Transverse colon (tissue), 4 donors: ENCODE results near the gene CABLES2. TPM values are rescaled to one million over a fixed set of nuclear protein-coding genes. Genes with fewer than 3 reads are reported as not detected.

Experiments
- DNase-seq: peaks from one replicate; pipeline ENCODE4 v3.0.0-alpha.2; 2019
- H3K27ac ChIP-seq, 4 donors: fragments of 200-600 bp; sonication (generic); 2 replicates each; pipeline ENCODE4 v1.5.1; 2016 to 2018; ENCODE audit warnings: inconsistent platforms in 4 of 4
- H3K27me3 ChIP-seq: fragments of 200-600 bp; sonication (generic); 2 replicates; pipeline ENCODE4 v1.5.1; 2017; ENCODE audit warnings: inconsistent platforms
- H3K36me3 ChIP-seq, 4 donors: fragments of 200-600 bp; sonication (generic); 2 replicates each; pipeline ENCODE4 v1.5.1; 2017 to 2019; ENCODE audit warnings: inconsistent platforms in 4 of 4
- H3K4me1 ChIP-seq, 4 donors: fragments of 200-600 bp; sonication (generic); 2 replicates each; pipeline ENCODE4 v1.5.1; 2017 to 2020; ENCODE audit warnings: inconsistent platforms in 4 of 4
- H3K4me3 ChIP-seq, 4 donors: fragments of 200-600 bp; sonication (generic); 1 replicate in 1 of 4; 2 replicates in 3 of 4; pipeline versions ENCODE4 v1.5.1 to v1.6.1; 2017 to 2019; ENCODE audit warnings: inconsistent platforms in 4 of 4
- H3K9me3 ChIP-seq, 2 donors: fragments of 200-600 bp; sonication (generic); 2 replicates each; pipeline ENCODE4 v1.5.1; 2017 to 2019; ENCODE audit warnings: inconsistent platforms in 2 of 2
- EP300 ChIP-seq: sonication (generic); formaldehyde crosslinking; IDR thresholded peaks from one replicate; pipeline ENCODE4 v1.6.1; 2017; ENCODE audit warnings: antibody characterized with exemption, low read depth
- POLR2A ChIP-seq: fragments of 450-650 bp; IDR thresholded peaks from one replicate; pipeline ENCODE4 v1.6.1; 2016; ENCODE audit warnings: antibody characterized with exemption, mild to moderate bottlenecking, moderate library complexity
- POLR2AphosphoS5 ChIP-seq, 3 donors: sonication (generic); formaldehyde crosslinking; IDR thresholded peaks; one replicate each; pipeline ENCODE4 v1.6.1; 2016; ENCODE audit warnings: antibody characterized with exemption in 3 of 3
- WGBS, 2 donors: methylation state at CpG; one replicate each; pipeline ENCODE4 v1.1.5; 2018; ENCODE audit warnings: low coverage in 1 of 2; 5-methylcytosine and 5-hydroxymethylcytosine counted together
- in situ Hi-C, 4 donors: fragments of 200-750 bp; cut with MboI; loops; one replicate each; pipeline versions ENCODE4 v1.15.0 to v1.15.1; 2017; ENCODE audit warnings: low sequenced_read_pairs in 3 of 4, low pct_ligation_motif_present in 1 of 4, low pct_unique_long_range_greater_than_20kb in 1 of 4
- intact Hi-C: fragments of 100-400 bp; cut with DNase I; formaldehyde crosslinking; loops from one replicate; pipeline ENCODE4 v1.15.1; 2023; ENCODE audit warnings: low total_unique reads
- total RNA-seq, 4 donors: library from RNA; depleted of rRNA; stranded (reverse); fragments of >200 nt; gene quantifications; one replicate each; pipeline ENCODE4 v1.1.0, GENCODE V29; 2016
- TF ChIP-seq, protein P1 (sequence below), 5 experiments: fragments of 200-600 bp in 3 of 5; fragments of 450-650 bp in 2 of 5; sonication (generic) in 3 of 5; IDR thresholded peaks; 1 replicate in 2 of 5; 2 replicates in 3 of 5; pipeline ENCODE4 v1.5.1; 2016 to 2017; ENCODE audit warnings: antibody characterized with exemption in 5 of 5, inconsistent platforms in 3 of 5, mild to moderate bottlenecking in 2 of 5, moderate library complexity in 1 of 5

Gene CABLES2
- total RNA-seq, 4 donors from 2014 or later: 3.7 to 10.1 (median 8.5) TPM

DNA sequence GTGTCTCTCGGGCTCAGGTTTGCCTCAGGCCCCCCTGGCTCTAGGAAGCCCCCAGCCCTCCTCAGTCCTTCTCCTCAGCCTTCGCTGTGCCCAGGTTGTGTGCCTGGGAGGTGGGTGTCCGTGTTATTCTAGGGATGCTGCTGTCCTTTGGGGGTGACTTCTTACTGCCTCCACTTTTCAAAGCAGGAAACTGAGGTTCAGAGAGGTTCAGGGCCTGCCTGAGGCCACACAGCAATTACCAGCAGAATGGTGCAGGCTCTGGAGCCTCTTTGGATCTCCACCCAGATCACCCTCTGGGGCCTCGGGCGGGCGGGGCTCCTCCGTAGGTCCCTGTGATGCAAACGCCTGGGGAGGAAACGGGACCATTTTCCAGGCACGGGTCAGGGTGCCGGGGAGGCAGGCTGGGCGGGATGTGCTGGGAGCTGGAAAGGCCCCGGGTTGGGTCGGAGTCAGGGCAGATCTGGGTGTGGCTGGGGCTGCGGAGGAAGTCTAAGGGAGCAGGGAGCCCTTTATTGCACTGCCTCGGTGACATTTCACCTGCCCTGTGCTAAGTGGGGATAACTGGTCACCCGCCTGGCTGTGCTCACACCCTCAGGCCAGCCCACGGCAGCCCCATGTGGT, 45.5 kb upstream of the CABLES2 start:
- intact Hi-C loops: no loop called here
- Histone ChIP-seq H3K36me3 (no peaks in the 10 kb centered on the region), H3K4me3 (no peak overlapping the region), H3K27me3 (peaks cover 28% of the 10 kb centered on the region), H3K27ac (no peak overlapping the region), H3K9me3 (no peaks in the 10 kb centered on the region), H3K4me1 (peaks cover 0 to 7% (median 0%) of the 10 kb centered on the region in 4 donors)
- DNase-seq: peak; percentile 36
- in situ Hi-C loops: no loop called here
- no peak for TF ChIP-seq POLR2AphosphoS5 (IDR thresholded peaks at IDR 0.05)
- no peak for TF ChIP-seq EP300
- no peak for TF ChIP-seq POLR2A
- TF ChIP-seq, protein P1, sequence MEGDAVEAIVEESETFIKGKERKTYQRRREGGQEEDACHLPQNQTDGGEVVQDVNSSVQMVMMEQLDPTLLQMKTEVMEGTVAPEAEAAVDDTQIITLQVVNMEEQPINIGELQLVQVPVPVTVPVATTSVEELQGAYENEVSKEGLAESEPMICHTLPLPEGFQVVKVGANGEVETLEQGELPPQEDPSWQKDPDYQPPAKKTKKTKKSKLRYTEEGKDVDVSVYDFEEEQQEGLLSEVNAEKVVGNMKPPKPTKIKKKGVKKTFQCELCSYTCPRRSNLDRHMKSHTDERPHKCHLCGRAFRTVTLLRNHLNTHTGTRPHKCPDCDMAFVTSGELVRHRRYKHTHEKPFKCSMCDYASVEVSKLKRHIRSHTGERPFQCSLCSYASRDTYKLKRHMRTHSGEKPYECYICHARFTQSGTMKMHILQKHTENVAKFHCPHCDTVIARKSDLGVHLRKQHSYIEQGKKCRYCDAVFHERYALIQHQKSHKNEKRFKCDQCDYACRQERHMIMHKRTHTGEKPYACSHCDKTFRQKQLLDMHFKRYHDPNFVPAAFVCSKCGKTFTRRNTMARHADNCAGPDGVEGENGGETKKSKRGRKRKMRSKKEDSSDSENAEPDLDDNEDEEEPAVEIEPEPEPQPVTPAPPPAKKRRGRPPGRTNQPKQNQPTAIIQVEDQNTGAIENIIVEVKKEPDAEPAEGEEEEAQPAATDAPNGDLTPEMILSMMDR (IDR thresholded peaks at IDR 0.05): no peak
- 53 to 71% methylated on average over 1 to 17 of the region's 18 CpGs for WGBS, 2 donors

DNA sequence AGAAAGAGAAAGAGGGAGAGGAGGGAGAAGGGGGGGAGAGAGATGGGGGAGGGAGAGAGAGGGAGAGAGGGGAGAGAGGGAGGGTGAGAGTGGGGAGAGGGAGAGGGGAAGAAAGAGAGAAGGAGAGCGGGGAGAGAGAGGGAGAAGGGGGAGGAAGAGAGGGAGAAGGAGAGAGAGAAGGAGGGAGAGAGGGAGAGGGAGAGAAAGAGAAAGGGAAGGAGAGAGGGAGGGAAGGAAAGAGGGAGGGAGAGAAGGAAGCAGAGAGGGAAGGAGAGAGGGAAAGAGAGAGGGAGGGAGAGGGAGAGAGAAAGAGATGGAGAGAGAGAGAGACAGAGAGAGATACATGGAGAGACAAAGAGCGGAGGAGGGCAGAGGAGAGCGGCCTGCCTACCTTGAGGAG, 44.9 kb upstream of the CABLES2 start:
- intact Hi-C loops (no loop called here), in situ Hi-C loops (no loop called here)
- Histone ChIP-seq H3K9me3 (no peaks in the 10 kb centered on the region), H3K36me3 (no peaks in the 10 kb centered on the region), H3K4me3 (no peak overlapping the region), H3K4me1 (peaks cover 0 to 7% (median 0%) of the 10 kb centered on the region in 4 donors), H3K27me3 (peaks cover 26% of the 10 kb centered on the region), H3K27ac (no peak overlapping the region)
- 78 to 90% methylated on average over 3 of the region's 3 CpGs for WGBS, 2 donors
- no peak for DNase-seq
- no peak for TF ChIP-seq POLR2AphosphoS5 (IDR thresholded peaks at IDR 0.05)
- no peak for TF ChIP-seq POLR2A
- no peak for TF ChIP-seq EP300
- TF ChIP-seq, protein P1 (IDR thresholded peaks at IDR 0.05): no peak

DNA sequence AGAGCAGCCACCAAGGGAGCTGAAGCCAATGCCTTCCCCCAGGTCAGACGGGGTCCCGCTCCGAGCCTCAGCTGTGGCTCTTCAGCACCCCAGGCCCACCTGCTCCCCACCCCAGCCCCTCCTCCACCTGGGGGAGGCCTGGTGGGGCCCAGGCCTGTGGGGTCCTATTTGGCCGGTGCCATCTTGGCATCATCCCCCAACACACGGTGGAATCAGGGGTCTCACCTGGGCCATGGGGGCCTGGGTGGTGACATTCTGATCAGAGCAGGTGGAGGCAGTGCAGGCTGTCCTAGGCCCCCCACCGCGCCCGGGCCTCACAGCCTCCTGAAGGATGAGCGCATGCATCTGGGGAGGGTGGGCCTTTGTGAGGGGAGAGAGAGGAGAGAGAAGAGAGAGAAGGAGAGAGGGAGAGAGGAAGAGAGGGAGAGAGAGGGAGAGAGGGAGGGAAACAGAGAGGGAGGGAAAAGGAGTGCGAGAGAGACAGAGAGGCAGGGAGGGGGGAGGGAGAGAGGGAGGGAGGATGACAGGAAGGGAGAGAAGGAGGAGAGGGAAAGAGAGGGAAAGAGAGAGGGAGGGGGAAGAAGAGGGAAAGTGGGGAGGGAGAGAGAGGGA, 44.2 kb upstream of the CABLES2 start:
- Histone ChIP-seq H3K27ac (no peak overlapping the region), H3K4me1 (peaks cover 0 to 7% (median 0%) of the 10 kb centered on the region in 4 donors), H3K36me3 (no peaks in the 10 kb centered on the region), H3K27me3 (peaks cover 33% of the 10 kb centered on the region), H3K4me3 (no peak overlapping the region), H3K9me3 (no peaks in the 10 kb centered on the region)
- no peak for DNase-seq
- TF ChIP-seq EP300 (no peak), POLR2AphosphoS5 (IDR thresholded peaks at IDR 0.05) (no peak), POLR2A (no peak)
- TF ChIP-seq, protein P1 (IDR thresholded peaks at IDR 0.05): no peak
- intact Hi-C loops: no loop called here
- 20 to 67% methylated on average over 1 to 10 of the region's 10 CpGs for WGBS, 2 donors
- in situ Hi-C loops: no loop called here

DNA sequence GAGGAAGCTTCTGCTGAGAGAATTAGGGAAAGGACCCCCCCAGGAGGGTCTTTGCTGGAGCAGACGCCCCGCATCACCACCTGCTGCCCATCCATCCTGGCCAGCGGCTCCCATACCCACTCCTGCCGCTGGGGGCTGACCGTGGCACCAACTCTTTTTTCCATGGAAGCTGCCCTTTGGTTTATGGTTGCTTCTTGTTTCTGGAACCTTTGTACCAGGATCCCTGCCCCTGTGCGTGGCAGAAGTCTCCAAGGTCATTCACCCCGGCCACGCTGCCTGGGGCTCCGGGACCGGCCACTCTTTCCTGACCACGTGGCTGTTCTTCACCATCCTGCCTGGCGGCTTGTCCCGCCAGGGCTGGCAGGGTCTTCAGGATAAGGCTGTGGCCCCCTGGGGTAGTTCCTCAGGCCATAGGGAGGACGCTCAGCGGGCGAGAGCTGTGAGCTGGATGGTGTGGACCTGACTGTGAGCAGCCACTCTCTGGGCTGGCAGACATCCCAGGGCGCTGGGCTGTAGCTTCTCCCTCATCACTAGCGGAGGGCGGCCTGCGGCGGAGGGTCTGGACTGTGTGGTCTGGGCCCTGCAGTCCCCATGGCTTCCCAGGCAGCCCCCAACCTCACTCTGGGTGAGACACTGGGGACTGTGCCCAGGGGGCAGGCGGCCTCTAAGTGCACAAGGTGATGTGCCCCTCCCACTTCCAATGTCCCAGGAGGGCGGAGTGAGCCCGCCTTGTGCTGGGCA, 43.0 kb upstream of the CABLES2 start:
- H3K9me3 ChIP-seq: no peaks in the 10 kb centered on the region
- peak; percentile 22 for DNase-seq
- intact Hi-C loops: no loop called here
- no peak overlapping the region for H3K27ac ChIP-seq
- TF ChIP-seq, protein P1 (IDR thresholded peaks at IDR 0.05): peak; percentile 17 to 61 (median 43)
- no peak for TF ChIP-seq POLR2A
- 54% methylated on average over 23 of the region's 24 CpGs; no CpG with 5 or more reads in 1 of the 2 donors for WGBS, 2 donors
- no peak overlapping the region for H3K4me3 ChIP-seq
- no peaks in the 10 kb centered on the region for H3K36me3 ChIP-seq
- peaks cover 33% of the 10 kb centered on the region for H3K27me3 ChIP-seq
- in situ Hi-C loops: no loop called here
- H3K4me1 ChIP-seq: peaks cover 0 to 7% (median 0%) of the 10 kb centered on the region in 4 donors
